Stimulated activated CD4-positive, alpha-beta T cell treated with anti-CD3 and anti-CD28 coated beads, Interleukin-1b, Interleukin-23, amount 100 ng/mL, for 48 hours (primary cell): Measurements from ENCODE around the gene C1orf210.

Source experiments
- DNase-seq: peaks from one replicate; pipeline ENCODE4 v3.0.0-alpha.2; 2020

C1orf210 gene

GRCh38 chr1:43293176-43293575 lies 7.8 kb upstream of the C1orf210 start:
- no peak for DNase-seq

GRCh38 chr1:43292679-43293078 lies 7.3 kb upstream of the C1orf210 start:
- DNase-seq, result no peak

- DNase-seq, result no peak
Measured at GRCh38 chr1:43292216-43292615, 6.8 kb upstream of the C1orf210 start.

- DNase-seq, result no peak
Measured at GRCh38 chr1:43288785-43289706, 3.7 kb upstream of the C1orf210 start.

GRCh38 chr1:43288058-43288784 lies 2.8 kb upstream of the C1orf210 start:
- no peak for DNase-seq

GRCh38 chr1:43286533-43286932 lies 1.2 kb upstream of the C1orf210 start:
- no peak for DNase-seq

GRCh38 chr1:43286115-43286514 lies 734 bp upstream of the C1orf210 start:
- DNase-seq, result no peak

- DNase-seq, result no peak
Measured at GRCh38 chr1:43284546-43285110, 753 bp downstream of the C1orf210 start.

- no peak for DNase-seq
Measured at GRCh38 chr1:43284065-43284464, 1.3 kb downstream of the C1orf210 start.

- no peak for DNase-seq
Measured at GRCh38 chr1:43282220-43283195, 2.9 kb downstream of the C1orf210 start.

GRCh38 chr1:43280692-43281091 lies 4.7 kb downstream of the C1orf210 start:
- no peak for DNase-seq

- DNase-seq, result no peak
Measured at GRCh38 chr1:43279666-43280065, 5.7 kb downstream of the C1orf210 start.

- DNase-seq, result no peak
Measured at GRCh38 chr1:43279161-43279560, 6.2 kb downstream of the C1orf210 start.

- DNase-seq, result no peak
Measured at GRCh38 chr1:43277116-43277876, 8.1 kb downstream of the C1orf210 start.

GRCh38 chr1:43276673-43277072 lies 8.7 kb downstream of the C1orf210 start:
- DNase-seq, result no peak

GRCh38 chr1:43275826-43276620 lies 9.4 kb downstream of the C1orf210 start:
- DNase-seq, result no peak

GRCh38 chr1:43274804-43275180 lies 10.6 kb downstream of the C1orf210 start:
- DNase-seq, result no peak

- peak; percentile 49 for DNase-seq
Measured at GRCh38 chr1:43274125-43274803, 11.1 kb downstream of the C1orf210 start.

GRCh38 chr1:43273708-43274107 lies 11.7 kb downstream of the C1orf210 start:
- no peak for DNase-seq
